ENCODE measurements around the gene GOLGA3.
"Not testable (repeated sequence)": the region's sequence is repeated elsewhere in the genome, so short reads cannot be mapped to it uniquely, and the experiment has no call there.

The GOLGA3 gene

DNA sequence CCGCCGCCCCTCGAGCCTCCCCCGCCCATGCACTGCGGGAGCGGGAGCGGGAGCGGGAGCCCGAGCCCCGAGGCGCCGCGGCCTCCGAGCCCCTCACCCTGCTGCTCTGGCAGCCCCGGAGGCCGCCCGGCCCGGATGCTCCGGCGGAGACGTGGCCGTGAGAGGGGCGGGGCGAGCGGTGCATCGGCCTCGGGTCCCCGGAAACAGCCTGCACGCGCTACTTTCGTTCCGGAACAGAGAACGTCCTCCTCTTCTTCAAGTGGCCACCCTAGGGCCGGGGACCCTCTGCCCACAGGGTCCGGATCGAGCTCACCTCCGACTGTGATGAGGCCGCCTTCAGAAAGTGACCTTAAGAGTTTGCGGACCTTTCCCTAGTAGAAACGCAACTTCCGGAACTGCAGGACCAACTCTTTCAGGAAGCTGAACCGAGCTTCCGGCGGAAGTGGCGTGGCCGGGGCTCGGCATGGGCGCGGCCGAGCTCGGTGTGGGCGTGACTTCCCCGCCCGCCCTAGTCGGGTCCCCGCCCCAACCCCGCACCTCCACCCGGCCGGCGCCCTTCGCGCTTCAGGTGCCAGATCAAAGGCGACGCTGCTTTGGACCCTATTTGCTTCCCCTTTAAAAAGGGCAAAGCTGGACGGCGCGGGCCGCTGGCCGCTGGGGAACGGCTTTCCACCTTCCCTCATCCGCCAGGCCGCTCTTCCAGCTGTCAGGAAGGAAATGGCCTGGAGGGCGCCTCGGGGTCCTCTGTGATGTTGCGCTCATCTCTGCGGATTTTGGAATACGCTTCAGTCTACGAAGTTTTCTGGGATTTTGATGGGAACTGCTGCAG lies at the start of gene GOLGA3:
GOLGA3 (minus strand) TSS at position 164 of the 829 bp plus-strand sequence. CDS start 6,741 bp downstream, outside the sequence.
- peak; percentile 88 for DNase-seq

DNA sequence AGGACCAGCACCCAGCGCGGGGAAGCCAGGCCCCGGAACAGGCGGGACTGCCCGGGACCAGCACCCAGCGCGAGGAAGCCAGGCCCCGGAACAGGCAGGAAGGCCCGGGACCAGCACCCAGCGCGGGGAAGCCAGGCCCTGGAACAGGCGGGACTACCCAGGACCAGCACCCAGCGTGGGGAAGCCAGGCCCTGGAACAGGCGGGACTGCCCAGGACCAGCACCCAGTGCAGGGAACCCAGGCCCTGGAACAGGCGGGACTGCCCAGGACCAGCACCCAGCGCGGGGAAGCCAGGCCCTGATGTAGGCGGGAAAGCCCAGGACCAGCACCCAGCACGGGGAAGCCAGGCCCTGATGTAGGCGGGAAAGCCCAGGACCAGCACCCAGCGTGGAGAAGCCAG lies 46.0 kb upstream of the GOLGA3 start:
- DNase-seq, result not testable (repeated sequence)

GRCh38 chr12:132874175-132874574 lies 45.5 kb upstream of the GOLGA3 start:
- no peak for DNase-seq

DNA sequence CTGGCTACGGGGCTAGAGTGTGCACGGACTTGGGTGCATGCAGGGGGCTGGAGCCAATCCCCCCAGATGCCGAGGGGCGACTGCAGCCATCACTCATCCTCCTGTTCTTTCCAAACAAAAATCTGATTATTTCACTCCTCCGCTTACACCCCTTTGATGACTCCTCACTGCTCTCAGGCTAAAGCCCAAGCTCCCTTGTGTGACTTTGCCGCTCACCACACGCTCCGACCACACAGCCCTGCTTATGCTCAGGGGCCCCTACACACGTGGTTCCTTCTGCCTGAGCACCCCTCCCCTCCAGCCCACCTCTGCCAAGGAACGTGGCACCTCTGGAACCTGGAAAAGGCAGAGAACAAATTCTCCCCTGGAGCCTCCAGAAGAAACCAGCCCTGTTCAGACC lies 45.1 kb upstream of the GOLGA3 start:
- no peak for DNase-seq

DNA sequence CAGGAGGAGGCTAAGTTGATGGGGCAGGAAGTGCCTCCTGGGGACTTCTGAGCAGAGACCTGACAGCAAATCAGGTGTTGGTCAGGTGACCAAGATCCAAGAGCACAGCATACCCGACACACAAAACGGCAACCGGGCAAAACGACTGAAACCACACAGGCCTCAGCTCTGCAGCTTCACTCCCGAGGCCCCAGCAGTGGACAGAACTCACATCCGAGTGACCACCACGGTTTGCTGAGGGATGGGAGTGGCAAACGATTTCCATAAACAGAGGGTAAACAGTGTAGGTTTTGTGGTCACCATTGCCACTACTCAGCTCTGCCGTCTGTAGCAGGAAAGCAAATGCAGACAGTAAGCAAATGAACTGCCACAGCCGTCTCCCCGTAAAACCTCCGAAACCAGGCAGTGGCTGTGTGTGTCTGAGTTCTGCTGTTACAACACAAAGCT lies 44.3 kb upstream of the GOLGA3 start:
- DNase-seq, result no peak

DNA sequence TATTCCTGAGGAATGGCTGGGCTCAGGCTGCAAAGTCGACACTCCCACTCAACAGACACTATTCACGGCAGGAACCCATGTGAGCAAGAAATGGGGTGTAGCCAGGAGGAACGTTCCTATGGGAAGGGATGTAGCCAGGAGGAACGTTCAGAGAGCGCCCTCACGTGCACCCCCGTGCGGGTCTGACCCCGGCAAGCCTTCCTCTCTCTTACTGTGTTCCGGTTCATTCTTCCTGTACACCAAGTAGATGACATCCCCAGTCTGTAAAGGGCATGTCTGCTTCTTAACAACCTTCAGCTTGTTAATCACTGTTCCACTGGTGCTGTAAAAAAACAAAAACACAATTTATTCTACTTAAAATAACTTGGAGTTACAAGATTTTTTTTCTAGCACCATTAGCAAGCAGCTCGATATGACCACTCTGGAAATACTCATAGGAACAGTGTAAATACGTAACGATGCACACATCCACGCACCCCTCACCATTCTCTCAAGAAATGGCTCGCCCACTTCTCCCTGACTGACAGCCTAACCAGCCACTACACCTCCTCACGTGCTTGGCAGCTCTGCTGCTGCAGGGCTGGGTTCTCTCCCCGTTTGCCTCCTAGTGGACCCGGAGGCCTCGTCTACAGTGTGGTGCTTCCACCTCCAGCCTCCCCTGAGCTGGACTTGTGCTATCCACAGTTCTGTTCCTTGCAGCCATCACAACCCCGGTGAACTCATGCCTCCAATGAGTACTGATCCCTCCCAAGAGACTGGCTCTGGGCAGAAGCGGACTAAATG lies 43.6 kb upstream of the GOLGA3 start:
- no peak for DNase-seq

DNA sequence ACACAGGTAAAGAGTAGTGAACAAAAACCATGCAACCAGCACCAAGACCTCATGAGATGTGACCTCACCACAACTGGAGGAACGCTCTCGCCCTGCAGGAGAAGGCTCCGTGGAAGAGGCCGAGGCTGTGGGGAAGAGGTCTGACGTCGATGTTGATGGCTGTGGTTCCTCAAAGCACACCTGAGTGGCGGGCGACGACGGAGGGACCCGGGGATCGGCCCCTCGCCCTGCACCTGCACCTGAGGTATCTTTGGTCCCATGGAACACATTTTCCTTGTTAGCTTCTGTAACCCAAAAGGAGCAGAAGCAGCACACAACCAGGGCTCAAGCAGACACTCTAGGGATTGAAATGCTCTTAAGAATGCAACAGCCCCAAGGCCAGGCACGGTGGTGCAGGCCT lies 40.9 kb upstream of the GOLGA3 start:
- no peak for DNase-seq

GRCh38 chr12:132866251-132866828 lies 37.7 kb upstream of the GOLGA3 start:
- DNase-seq, result no peak

DNA sequence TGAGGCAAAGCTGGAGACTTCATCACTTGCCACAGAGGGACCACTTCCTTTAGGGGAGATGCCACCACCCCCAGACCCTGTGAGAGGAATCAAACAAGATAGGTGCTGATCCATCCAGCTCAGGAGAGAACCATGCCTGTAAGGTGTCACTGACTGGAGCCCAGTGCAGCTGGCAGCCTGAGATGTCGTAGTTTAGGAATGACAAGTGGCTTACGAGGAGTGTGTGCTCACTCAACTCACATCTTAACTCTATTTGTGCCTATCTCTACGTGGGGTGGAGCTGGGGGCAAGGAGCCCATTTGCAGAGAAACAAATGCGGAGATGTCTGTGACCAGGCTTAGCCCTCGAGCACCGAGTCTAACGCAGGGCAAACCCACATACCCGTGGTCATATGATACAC lies 32.9 kb upstream of the GOLGA3 start:
- DNase-seq, result no peak

DNA sequence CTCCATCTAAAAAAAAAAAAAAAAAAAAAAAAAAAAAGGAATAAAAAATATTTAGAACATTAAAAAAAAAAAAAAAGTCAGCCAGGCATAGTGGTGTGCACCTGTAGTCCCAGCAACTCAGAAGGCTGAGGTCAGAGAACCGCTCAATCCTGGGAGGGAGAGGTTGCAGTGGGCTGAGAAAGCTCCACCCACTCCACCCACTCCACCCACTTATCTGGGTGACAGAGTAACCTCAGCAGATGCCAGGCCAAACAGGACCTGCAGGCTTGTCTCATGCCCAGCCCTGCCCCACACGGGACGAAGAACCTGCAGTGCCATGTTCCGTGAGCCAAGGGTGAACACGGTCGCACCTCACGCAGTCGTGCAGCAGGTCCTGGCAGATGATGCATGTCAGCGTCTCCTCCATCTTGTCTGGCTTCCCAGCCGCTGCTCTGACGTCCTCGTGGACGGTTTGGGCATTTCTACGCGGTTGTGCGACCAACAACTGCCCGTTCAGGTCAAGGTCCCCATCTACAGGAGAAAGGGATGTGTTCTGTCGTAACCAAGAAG lies 30.1 kb upstream of the GOLGA3 start:
- DNase-seq, result no peak

GRCh38 chr12:132857019-132857418 lies 28.4 kb upstream of the GOLGA3 start:
- DNase-seq, result not testable (repeated sequence)

GRCh38 chr12:132856581-132856980 lies 27.9 kb upstream of the GOLGA3 start:
- no peak for DNase-seq

GRCh38 chr12:132855211-132855610 lies 26.5 kb upstream of the GOLGA3 start:
- not testable (repeated sequence) for DNase-seq

- no peak for DNase-seq
Measured at GRCh38 chr12:132853285-132854092, 24.8 kb upstream of the GOLGA3 start.

DNA sequence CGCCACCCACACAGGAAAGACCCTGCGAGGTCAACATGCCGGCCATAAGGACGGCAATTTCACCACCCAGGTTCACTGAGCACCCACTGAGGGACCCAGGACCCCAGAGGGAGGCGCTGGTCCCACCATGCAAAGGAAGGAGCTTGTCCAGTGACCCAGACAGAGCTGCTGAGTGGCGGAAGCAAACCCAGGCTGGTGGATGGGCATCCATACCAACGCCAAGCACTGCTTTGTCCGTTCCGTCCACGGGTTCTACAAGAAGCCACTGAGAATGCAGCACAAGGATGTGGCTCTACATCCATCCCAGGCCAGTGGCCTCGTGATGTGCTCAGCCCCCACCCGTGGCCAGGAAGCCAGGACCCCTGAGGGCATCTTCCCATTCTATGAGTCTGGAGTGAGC lies 23.8 kb upstream of the GOLGA3 start:
- DNase-seq, result no peak

DNA sequence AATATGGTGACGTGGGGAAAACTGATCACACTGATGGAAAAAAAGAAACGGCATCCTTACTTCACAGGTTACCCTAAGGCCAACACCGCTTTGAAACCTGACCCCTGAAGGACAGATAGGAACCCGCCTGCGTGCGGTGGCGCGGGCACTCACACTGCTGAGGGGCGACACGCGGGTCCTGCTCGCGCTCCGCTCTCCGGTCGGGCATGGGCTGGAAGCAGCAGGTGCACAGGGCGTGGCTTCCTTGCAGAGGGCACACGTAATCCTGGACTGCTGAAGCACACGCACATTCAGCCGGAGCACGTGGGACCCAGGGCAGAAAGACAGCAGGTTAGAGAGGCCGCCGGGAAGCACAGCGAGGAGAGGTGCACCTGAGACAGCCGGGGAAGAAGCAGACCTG lies 22.8 kb upstream of the GOLGA3 start:
- no peak for DNase-seq

DNA sequence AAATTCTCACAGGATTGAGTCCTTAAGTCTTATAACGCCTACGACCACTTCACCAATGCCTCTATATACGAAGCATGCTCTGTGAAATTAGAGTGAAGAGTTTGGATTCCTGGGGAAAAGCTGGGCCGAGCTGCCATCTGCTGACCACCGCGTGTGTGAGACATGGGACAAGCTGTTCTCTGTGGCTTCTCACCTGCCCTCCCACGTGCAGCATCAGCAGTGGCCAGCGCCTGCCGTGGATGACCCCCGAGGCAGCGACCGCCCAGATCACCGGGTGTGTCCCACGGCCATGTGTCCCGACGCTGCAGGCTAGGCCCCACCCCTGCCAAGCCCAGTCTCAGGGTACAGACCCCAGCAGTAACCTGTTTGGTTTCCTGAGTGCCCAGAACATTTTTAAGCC lies 21.6 kb upstream of the GOLGA3 start:
- no peak for DNase-seq

GRCh38 chr12:132848521-132848920 lies 19.9 kb upstream of the GOLGA3 start:
- DNase-seq, result no peak

- DNase-seq, result no peak
Measured at GRCh38 chr12:132847363-132848356, 19.0 kb upstream of the GOLGA3 start.

DNA sequence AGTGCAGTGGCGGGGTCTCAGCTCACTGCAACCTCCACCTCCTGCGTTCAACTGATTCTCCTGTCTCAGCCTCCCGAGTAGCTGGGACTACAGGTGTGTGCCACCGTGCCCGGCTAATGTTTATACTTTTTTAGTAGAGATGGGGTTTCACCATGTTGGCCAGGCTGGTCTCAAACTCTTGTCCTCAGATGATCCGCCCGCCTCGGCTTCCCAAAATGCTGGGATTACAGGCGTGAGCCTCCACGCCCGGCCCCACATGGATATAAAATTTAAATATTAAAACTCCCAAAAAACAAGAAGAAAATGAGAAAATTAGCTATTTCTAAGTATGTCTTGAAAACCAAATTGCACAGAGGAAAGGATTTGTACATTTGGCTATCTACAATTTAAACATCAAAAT lies 16.0 kb upstream of the GOLGA3 start:
- not testable (repeated sequence) for DNase-seq

GRCh38 chr12:132842449-132843045 lies 13.9 kb upstream of the GOLGA3 start:
- no peak for DNase-seq

All from NCI-H1092 (cell line).